Measurements from ENCODE around the gene DPEP3.
A peak's percentile ranks its signal among the peaks of the same experiment; 100 is the strongest.

The DPEP3 gene

DNA sequence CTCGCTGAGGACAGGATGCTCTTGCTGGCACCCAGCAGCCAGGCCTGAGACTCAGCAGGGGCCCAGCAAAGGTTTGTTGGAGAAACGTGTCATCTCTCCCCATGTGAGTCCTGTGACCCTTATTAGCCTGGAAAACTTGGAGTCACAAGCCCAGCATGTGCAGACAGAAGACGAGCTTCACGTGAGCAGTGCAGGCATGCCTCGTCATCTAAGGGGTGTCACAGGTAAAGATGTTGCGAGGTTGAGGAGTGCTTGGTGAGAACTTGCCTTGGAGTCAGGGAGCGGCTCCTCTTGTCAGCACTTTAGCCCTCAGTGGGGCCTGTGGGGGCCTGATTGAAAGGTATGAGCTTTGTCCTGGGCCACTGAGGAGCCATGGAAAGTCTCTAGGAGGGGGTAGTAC lies 46.5 kb downstream of the DPEP3 start:
- Mint-ChIP-seq H3K4me3 (peak overlapping the region; percentile 52), H3K27ac (no peak overlapping the region), H3K4me1 (peaks cover 29% of the 10 kb centered on the region)

DNA sequence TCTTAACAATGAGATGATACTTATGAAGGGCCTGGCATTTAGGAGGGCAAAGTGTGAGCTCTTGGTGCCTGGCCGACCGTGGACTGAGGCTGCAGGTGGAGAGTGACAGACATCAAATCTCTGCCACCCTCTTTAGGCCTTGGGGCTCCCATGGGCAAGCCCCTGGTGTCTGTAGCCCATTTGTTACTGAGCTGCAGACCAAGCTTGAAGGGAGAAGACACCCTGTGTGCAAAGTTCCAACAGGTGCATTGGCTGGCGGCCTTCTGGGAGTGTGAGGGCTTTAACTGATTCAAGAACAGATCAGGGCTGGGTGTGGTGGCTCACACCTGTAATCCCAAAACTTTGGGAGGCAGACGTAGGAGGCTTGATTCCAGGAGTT lies 47.8 kb downstream of the DPEP3 start:
- DNase-seq: no peak
- H3K4me1 Mint-ChIP-seq: peaks cover 28% of the 10 kb centered on the region
- TF ChIP-seq, protein P1, sequence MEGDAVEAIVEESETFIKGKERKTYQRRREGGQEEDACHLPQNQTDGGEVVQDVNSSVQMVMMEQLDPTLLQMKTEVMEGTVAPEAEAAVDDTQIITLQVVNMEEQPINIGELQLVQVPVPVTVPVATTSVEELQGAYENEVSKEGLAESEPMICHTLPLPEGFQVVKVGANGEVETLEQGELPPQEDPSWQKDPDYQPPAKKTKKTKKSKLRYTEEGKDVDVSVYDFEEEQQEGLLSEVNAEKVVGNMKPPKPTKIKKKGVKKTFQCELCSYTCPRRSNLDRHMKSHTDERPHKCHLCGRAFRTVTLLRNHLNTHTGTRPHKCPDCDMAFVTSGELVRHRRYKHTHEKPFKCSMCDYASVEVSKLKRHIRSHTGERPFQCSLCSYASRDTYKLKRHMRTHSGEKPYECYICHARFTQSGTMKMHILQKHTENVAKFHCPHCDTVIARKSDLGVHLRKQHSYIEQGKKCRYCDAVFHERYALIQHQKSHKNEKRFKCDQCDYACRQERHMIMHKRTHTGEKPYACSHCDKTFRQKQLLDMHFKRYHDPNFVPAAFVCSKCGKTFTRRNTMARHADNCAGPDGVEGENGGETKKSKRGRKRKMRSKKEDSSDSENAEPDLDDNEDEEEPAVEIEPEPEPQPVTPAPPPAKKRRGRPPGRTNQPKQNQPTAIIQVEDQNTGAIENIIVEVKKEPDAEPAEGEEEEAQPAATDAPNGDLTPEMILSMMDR (IDR thresholded peaks at IDR 0.05): no peak
- no peak overlapping the region for H3K4me3 Mint-ChIP-seq
- no peak overlapping the region for H3K27ac Mint-ChIP-seq
- H3K9me3 Mint-ChIP-seq: no peaks in the 10 kb centered on the region
- H3K36me3 Mint-ChIP-seq (ENCODE audit: low read depth): peaks cover 11% of the 10 kb centered on the region
- H3K27me3 Mint-ChIP-seq (ENCODE audit: low read depth, poor library complexity): peaks cover 13% of the 10 kb centered on the region

More for the DNA sequence above, 46.5 kb downstream of the DPEP3 start:
- DNase-seq: no peak
- H3K27me3 Mint-ChIP-seq (ENCODE audit: low read depth, poor library complexity): peaks cover 13% of the 10 kb centered on the region
- TF ChIP-seq, protein P1 (IDR thresholded peaks at IDR 0.05): no peak
- H3K36me3 Mint-ChIP-seq (ENCODE audit: low read depth): peaks cover 6% of the 10 kb centered on the region
- H3K9me3 Mint-ChIP-seq: no peaks in the 10 kb centered on the region

DNA sequence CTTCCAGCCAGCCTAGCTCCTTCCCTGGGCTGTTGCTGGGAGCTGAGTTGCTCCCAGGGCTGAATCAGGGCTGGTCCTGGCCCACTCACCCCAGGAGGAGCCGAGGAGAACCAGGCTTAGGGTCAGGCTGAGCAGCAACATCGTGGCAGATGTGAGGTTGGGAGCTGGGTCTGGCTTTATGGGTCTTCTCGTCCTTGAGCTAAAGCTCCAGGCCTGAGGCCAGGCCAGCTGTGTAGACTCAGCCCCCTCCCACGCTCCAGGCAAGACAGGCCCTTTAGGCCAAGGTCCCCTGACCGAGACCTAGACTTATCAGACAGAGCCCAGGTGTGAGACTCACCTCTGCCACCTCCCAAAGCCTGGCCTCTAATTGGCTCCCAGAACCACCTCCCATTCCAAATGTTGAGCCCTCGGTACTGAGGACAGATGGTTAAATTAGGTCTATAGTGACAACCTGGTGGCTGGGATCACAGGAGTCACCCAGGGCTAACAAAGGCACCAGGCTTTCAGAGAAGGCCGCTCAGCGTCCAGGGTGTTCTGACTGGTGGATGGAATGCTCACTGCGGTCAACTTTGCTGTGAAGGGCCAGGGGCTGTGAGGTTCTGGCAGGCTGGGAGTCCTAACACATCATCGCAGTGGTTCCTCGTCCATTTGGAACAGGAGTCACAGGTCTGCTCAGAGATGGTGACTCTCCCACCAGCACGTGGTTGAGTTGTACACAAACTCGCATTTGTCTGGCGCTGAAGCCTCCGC lies 48.4 kb downstream of the DPEP3 start, which contains the start of gene CTRL:
Gene CTRL, minus strand, starts transcription at position 151 of the 750 bp plus-strand sequence. Its CDS starts 10 bp downstream, at position 141.
- no peak within 1 kb of the TSS for H3K27ac Mint-ChIP-seq
- no peak for DNase-seq
- peaks cover 11% of the 10 kb centered on the region for H3K36me3 Mint-ChIP-seq (ENCODE audit: low read depth)
- TF ChIP-seq, protein P1 (IDR thresholded peaks at IDR 0.05): no peak
- H3K4me1 Mint-ChIP-seq: peaks cover 23% of the 10 kb centered on the region
- peaks cover 13% of the 10 kb centered on the region for H3K27me3 Mint-ChIP-seq (ENCODE audit: low read depth, poor library complexity)
- no peak within 1 kb of the TSS for H3K4me3 Mint-ChIP-seq
- no peaks in the 10 kb centered on the region for H3K9me3 Mint-ChIP-seq

DNA sequence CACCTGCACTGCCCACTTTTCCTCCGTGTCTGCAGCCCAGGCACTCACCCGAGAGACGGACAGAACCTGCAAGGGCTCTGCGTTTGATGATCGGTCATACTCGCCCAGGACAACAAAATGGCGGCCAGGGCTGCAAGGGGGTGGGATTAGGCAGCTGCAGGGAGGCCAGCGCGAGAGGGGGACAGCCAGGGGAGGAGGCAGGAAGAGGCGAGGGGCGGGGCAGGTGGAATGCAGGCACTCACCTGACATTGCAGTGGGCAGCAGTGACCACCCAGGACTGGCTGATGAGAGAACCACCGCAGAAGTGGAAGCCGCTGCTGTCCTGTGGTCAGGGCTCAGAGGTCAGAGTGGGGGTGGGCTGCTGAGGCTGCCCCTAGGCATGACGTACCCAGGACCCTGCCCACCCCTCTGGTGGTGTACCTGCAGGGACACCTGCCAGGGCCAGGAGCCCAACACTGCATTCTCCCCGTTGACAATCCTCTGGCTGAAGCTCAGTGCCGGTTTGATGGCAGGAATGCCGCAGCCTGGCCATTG lies 49.6 kb downstream of the DPEP3 start:
- no peak overlapping the region for H3K27ac Mint-ChIP-seq
- H3K36me3 Mint-ChIP-seq (ENCODE audit: low read depth): peaks cover 11% of the 10 kb centered on the region
- peaks cover 30% of the 10 kb centered on the region for H3K4me1 Mint-ChIP-seq
- DNase-seq: no peak
- peaks cover 13% of the 10 kb centered on the region for H3K27me3 Mint-ChIP-seq (ENCODE audit: low read depth, poor library complexity)
- TF ChIP-seq, protein P1 (IDR thresholded peaks at IDR 0.05): no peak
- H3K9me3 Mint-ChIP-seq: no peaks in the 10 kb centered on the region
- no peak overlapping the region for H3K4me3 Mint-ChIP-seq

DNA sequence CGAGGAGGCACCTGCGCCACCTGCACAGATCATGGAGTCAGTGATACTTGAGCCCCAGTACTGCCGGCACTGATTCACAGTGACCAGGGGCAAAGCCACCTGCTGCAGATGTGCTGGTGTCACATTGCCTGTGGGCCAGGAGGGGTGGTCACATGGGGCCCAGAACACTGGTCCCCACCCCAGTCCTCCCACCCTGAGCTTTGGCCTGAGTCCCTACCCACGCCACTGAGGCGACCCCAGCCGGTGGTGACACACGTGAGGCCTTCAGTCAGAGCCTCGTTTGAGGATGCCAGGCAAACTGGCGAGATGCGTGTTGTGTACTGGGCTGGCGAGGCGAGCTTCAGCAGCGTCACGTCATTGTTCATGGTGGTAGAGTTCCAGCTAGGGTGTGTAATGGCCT lies 50.1 kb downstream of the DPEP3 start:
- no peaks in the 10 kb centered on the region for H3K9me3 Mint-ChIP-seq
- DNase-seq: no peak
- peaks cover 11% of the 10 kb centered on the region for H3K36me3 Mint-ChIP-seq (ENCODE audit: low read depth)
- H3K4me1 Mint-ChIP-seq: peaks cover 31% of the 10 kb centered on the region
- TF ChIP-seq, protein P1 (IDR thresholded peaks at IDR 0.05): no peak
- H3K27me3 Mint-ChIP-seq (ENCODE audit: low read depth, poor library complexity): peaks cover 11% of the 10 kb centered on the region
- no peak overlapping the region for H3K4me3 Mint-ChIP-seq
- no peak overlapping the region for H3K27ac Mint-ChIP-seq

All from nephron progenitor cell (in vitro differentiated cells).